ENCODE results near the gene SPTAN1.

Gene SPTAN1

DNA sequence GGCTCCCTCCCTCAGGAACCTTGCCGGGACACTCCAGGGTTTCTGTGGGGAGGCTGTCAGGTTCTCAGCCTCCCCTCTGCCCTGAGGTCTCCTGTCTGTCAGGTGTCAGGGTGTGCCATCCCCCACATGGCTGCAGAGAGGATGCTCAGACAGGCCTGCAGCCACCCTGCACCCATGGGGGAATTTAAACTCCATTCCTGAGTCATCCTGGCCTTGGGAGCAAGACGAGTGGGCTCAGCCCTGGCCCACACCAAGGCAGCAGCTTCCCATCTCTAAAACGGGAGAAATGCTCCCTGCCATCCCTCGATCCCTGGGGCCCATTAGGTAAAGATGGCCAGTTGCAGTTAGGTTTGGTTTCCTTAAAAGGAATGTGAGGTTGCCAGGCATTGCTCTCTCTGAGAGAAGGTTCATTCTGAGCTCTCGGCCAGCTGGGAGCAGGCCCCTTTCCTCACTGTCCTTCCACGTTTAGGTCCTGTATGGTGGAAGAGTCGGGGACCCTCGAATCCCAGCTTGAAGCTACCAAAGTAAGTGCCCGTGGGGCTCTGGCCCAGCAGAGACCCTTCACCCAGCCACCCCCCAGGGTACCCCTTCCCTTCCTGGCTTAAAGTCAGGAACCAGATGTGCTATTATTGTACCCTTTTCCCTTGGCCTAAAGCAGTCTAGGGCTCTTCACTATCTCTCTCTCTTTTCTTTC lies 77.6 kb downstream of the SPTAN1 start:
- H3K4me3 ChIP-seq (ENCODE audit: low read depth, low read length): no peak overlapping the region
- TF ChIP-seq, protein P1, sequence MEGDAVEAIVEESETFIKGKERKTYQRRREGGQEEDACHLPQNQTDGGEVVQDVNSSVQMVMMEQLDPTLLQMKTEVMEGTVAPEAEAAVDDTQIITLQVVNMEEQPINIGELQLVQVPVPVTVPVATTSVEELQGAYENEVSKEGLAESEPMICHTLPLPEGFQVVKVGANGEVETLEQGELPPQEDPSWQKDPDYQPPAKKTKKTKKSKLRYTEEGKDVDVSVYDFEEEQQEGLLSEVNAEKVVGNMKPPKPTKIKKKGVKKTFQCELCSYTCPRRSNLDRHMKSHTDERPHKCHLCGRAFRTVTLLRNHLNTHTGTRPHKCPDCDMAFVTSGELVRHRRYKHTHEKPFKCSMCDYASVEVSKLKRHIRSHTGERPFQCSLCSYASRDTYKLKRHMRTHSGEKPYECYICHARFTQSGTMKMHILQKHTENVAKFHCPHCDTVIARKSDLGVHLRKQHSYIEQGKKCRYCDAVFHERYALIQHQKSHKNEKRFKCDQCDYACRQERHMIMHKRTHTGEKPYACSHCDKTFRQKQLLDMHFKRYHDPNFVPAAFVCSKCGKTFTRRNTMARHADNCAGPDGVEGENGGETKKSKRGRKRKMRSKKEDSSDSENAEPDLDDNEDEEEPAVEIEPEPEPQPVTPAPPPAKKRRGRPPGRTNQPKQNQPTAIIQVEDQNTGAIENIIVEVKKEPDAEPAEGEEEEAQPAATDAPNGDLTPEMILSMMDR (IDR thresholded peaks at IDR 0.05; ENCODE audit: control insufficient read depth, extremely low read depth, insufficient read depth): no peak
- no peak for DNase-seq (ENCODE audit: low read depth)

DNA sequence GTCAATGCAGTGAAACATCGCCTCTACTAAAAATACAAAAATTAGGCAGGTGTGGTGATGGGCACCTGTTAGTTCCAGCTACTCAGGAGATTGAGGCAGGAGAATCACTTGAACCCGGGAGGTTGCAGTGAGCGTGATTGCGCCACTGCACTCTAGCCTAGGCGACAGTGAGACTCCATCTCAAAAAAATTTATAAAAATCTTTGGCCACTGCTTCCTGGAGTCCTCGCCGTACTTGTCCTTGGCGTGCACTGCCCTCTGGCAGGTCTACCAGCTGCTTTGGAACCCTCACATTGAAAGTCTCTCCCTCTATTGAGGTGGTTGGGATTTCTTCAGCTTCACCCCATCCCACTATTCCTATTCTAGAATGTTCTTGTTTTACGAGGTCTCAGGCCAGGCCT lies 79.2 kb downstream of the SPTAN1 start:
- H3K4me3 ChIP-seq (ENCODE audit: low read depth, low read length): no peak overlapping the region
- no peak for DNase-seq (ENCODE audit: low read depth)
- TF ChIP-seq, protein P1 (IDR thresholded peaks at IDR 0.05; ENCODE audit: control insufficient read depth, extremely low read depth, insufficient read depth): no peak

GRCh38 chr9:128632066-128632465 lies 79.7 kb downstream of the SPTAN1 start:
- H3K4me3 ChIP-seq (ENCODE audit: low read depth, low read length): no peak overlapping the region
- TF ChIP-seq, protein P1 (IDR thresholded peaks at IDR 0.05; ENCODE audit: control insufficient read depth, extremely low read depth, insufficient read depth): no peak
- DNase-seq (ENCODE audit: low read depth): no peak

- no peak for DNase-seq (ENCODE audit: low read depth)
- TF ChIP-seq, protein P1 (IDR thresholded peaks at IDR 0.05; ENCODE audit: control insufficient read depth, extremely low read depth, insufficient read depth): no peak
- no peak overlapping the region for H3K4me3 ChIP-seq (ENCODE audit: low read depth, low read length)
Observed at GRCh38 chr9:128632486-128632885, 80.1 kb downstream of the SPTAN1 start.

- TF ChIP-seq, protein P1 (IDR thresholded peaks at IDR 0.05; ENCODE audit: control insufficient read depth, extremely low read depth, insufficient read depth): no peak
- H3K4me3 ChIP-seq (ENCODE audit: low read depth, low read length): no peak overlapping the region
- no peak for DNase-seq (ENCODE audit: low read depth)
Observed at GRCh38 chr9:128633057-128633456, 80.7 kb downstream of the SPTAN1 start.

GRCh38 chr9:128633601-128634000 lies 81.2 kb downstream of the SPTAN1 start:
- H3K4me3 ChIP-seq (ENCODE audit: low read depth, low read length): no peak overlapping the region
- TF ChIP-seq, protein P1 (IDR thresholded peaks at IDR 0.05; ENCODE audit: control insufficient read depth, extremely low read depth, insufficient read depth): no peak

DNA sequence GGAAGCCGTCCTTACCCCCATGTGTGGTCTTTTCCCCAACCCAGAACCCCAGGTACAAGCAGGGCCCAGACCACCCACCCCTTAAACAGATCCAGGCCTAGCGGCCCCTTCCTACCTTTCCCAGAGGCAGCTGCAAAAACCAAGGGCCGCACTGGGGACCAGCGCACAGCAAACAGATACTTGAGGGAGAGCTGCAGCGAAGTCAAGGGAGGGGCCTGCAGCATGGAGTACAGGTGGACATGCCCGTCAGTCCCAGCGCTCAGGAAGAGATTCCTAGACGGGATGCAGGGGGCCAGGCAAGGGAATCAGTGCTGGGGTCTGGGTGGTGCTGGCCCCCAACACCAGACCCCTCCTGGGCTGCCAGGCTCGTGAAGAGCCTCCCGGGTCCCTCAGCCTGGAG lies 81.7 kb downstream of the SPTAN1 start:
- DNase-seq (ENCODE audit: low read depth): no peak
- H3K4me3 ChIP-seq (ENCODE audit: low read depth, low read length): no peak overlapping the region
- TF ChIP-seq, protein P1 (IDR thresholded peaks at IDR 0.05; ENCODE audit: control insufficient read depth, extremely low read depth, insufficient read depth): no peak

More at GRCh38 chr9:128633601-128634000, 81.2 kb downstream of the SPTAN1 start:
- DNase-seq (ENCODE audit: low read depth): no peak

Measured in LNCaP clone FGC (cell line).